H1 (cell line): ENCODE measurements around the gene RGS7BP. TPM values are rescaled to one million over a fixed set of nuclear protein-coding genes. Genes with fewer than 3 reads are reported as not detected.

ENCODE experiments used
- CTCF ChIA-PET: fragments of 300-600 bp; sonication (Branson Sonifier 250); formaldehyde crosslinking; loops from one replicate; lab custom pipeline; 2021; ENCODE audit not compliant: partially characterized antibody; lab: Charles Lee
- POLR2A ChIA-PET: fragments of 300-600 bp; sonication (Branson Sonifier 250); formaldehyde crosslinking; loops from one replicate; lab custom pipeline; 2021; ENCODE audit warnings: inconsistent platforms; ENCODE audit not compliant: partially characterized antibody; lab: Charles Lee
- DNase-seq, 2 experiments: peaks; one replicate each; pipeline versions ENCODE4 v3.0.0 to v3.0.0-alpha.2; 2010 to 2022; ENCODE audit warnings: low spot score in 2 of 2, low read depth in 1 of 2, mixed read lengths in 1 of 2
- FAIRE-seq: peaks from 2 replicates; lab custom pipeline; 2011; peaks lifted over from hg19 to GRCh38; lab: Jason Lieb, UNC
- H2AFZ ChIP-seq: 2 replicates; pipeline ENCODE4 v1.8.1; 2012; ENCODE audit warnings: low read length, inconsistent platforms
- H2AK5ac ChIP-seq: 2 replicates; pipeline ENCODE4 v1.6.1; 2013; ENCODE audit warnings: low read depth, low read length
- H2BK120ac ChIP-seq: replicated peaks from 2 replicates; pipeline ENCODE3; 2013; ENCODE audit warnings: low read depth, low read length, inconsistent platforms
- H2BK12ac ChIP-seq: 2 replicates; pipeline ENCODE4 v1.6.1; 2013; ENCODE audit warnings: low read depth, low read length
- H2BK15ac ChIP-seq: 2 replicates; pipeline ENCODE4 v1.6.1; 2013; ENCODE audit warnings: low read length
- H2BK20ac ChIP-seq: 2 replicates; pipeline ENCODE4 v1.6.1; 2013; ENCODE audit warnings: low read length
- H2BK5ac ChIP-seq: 2 replicates; pipeline ENCODE4 v1.6.1; 2013; ENCODE audit warnings: low read depth, low read length
- H3K14ac ChIP-seq: 2 replicates; pipeline ENCODE4 v1.6.1; 2013; ENCODE audit warnings: inconsistent platforms; ENCODE audit not compliant: insufficient read length
- H3K18ac ChIP-seq: 2 replicates; pipeline ENCODE4 v1.6.1; 2013; ENCODE audit warnings: low read length; ENCODE audit errors: extremely low read depth
- H3K23ac ChIP-seq: 2 replicates; pipeline ENCODE4 v1.6.1; 2013; ENCODE audit warnings: inconsistent platforms; ENCODE audit not compliant: insufficient read length
- H3K23me2 ChIP-seq: 2 replicates; pipeline ENCODE4 v1.6.1; 2013; ENCODE audit warnings: low read depth, low read length
- H3K27ac ChIP-seq: 2 replicates; pipeline ENCODE4 v1.6.1; 2011; ENCODE audit warnings: low read depth, low read length, inconsistent platforms
- H3K27me3 ChIP-seq, 4 experiments: replicated peaks in 1 of 4; 1 replicate in 1 of 4; 2 replicates in 3 of 4; pipeline versions ENCODE4 v1.6.1 to v1.8.1; 2011 to 2013; ENCODE audit warnings: low read length in 3 of 4, mild to moderate bottlenecking in 3 of 4, inconsistent platforms in 2 of 4, mixed read lengths in 2 of 4, moderate library complexity in 1 of 4; ENCODE audit not compliant: control insufficient read depth in 3 of 4, insufficient read depth in 3 of 4; ENCODE audit errors: extremely low read depth in 1 of 4
- H3K36me3 ChIP-seq, 4 experiments: 2 replicates each; pipeline versions ENCODE4 v1.6.1 to v1.8.1; 2011 to 2013; ENCODE audit warnings: mild to moderate bottlenecking in 4 of 4, low read length in 3 of 4, moderate library complexity in 2 of 4, control low read depth in 1 of 4, inconsistent platforms in 1 of 4; ENCODE audit not compliant: insufficient read depth in 4 of 4, control insufficient read depth in 2 of 4
- H3K4ac ChIP-seq: replicated peaks from 2 replicates; pipeline ENCODE3; 2013; ENCODE audit warnings: low read length, low read depth, mixed read lengths, inconsistent platforms; ENCODE audit not compliant: insufficient read length
- H3K4me1 ChIP-seq, 4 experiments: replicated peaks in 1 of 4; 1 replicate in 1 of 4; 2 replicates in 3 of 4; pipeline versions ENCODE4 v1.6.1 to v1.8.1; 2011 to 2013; ENCODE audit warnings: low read length in 3 of 4, inconsistent platforms in 2 of 4, mixed read lengths in 1 of 4; ENCODE audit not compliant: insufficient read depth in 4 of 4, control insufficient read depth in 3 of 4
- H3K4me2 ChIP-seq, 2 experiments: 2 replicates each; pipeline versions ENCODE4 v1.6.1 to v1.8.1; 2011 to 2013; ENCODE audit warnings: low read depth in 2 of 2, low read length in 2 of 2, control low read depth in 1 of 2, inconsistent platforms in 1 of 2, mild to moderate bottlenecking in 1 of 2; ENCODE audit not compliant: insufficient read depth in 1 of 2
- H3K4me3 ChIP-seq, 4 experiments: fragments of 200-600, 300-600 bp in 1 of 4; sonication (generic), shearing (Covaris generic), sonication (Bioruptor Twin) in 1 of 4; 2 replicates each; pipeline versions ENCODE4 v1.5.1 to v1.8.1; 2011 to 2016; ENCODE audit warnings: low read length in 4 of 4, low read depth in 3 of 4, control low read depth in 2 of 4, inconsistent platforms in 2 of 4, mild to moderate bottlenecking in 2 of 4, mixed read lengths in 1 of 4, moderate library complexity in 1 of 4; ENCODE audit not compliant: insufficient read depth in 2 of 4; ENCODE audit errors: extremely low read depth in 1 of 4
- H3K56ac ChIP-seq: replicated peaks from 2 replicates; pipeline ENCODE3; 2013; ENCODE audit warnings: low read depth, mild to moderate bottlenecking, mixed read lengths, low read length, inconsistent platforms; ENCODE audit not compliant: insufficient read length
- H3K79me1 ChIP-seq: 2 replicates; pipeline ENCODE4 v1.6.1; 2013; ENCODE audit warnings: low read depth, low read length, control low read depth
- H3K79me2 ChIP-seq, 2 experiments: 2 replicates each; pipeline versions ENCODE4 v1.6.1 to v1.8.1; 2012 to 2013; ENCODE audit warnings: low read length in 2 of 2, mild to moderate bottlenecking in 2 of 2, inconsistent platforms in 1 of 2; ENCODE audit not compliant: insufficient read depth in 2 of 2, control insufficient read depth in 1 of 2
- H3K9ac ChIP-seq, 4 experiments: replicated peaks in 1 of 4; 1 replicate in 1 of 4; 2 replicates in 3 of 4; pipeline versions ENCODE4 v1.6.1 to v1.8.1; 2011 to 2013; ENCODE audit warnings: low read depth in 3 of 4, low read length in 3 of 4, control low read depth in 2 of 4, mild to moderate bottlenecking in 2 of 4, moderate library complexity in 2 of 4, inconsistent platforms in 1 of 4; ENCODE audit errors: extremely low read depth in 1 of 4
- H3K9me3 ChIP-seq, 2 experiments: 2 replicates each; pipeline versions ENCODE4 v1.6.1 to v1.8.1; 2012 to 2013; ENCODE audit warnings: mild to moderate bottlenecking in 2 of 2, moderate library complexity in 2 of 2, control low read depth in 1 of 2, inconsistent platforms in 1 of 2, low read depth in 1 of 2, low read length in 1 of 2, mixed read lengths in 1 of 2; ENCODE audit not compliant: insufficient read depth in 2 of 2
- H4K20me1 ChIP-seq, 2 experiments: replicated peaks in 1 of 2; 2 replicates each; pipeline versions ENCODE3 to v1.8.1; 2011 to 2013; ENCODE audit warnings: inconsistent platforms in 2 of 2, low read length in 2 of 2, mild to moderate bottlenecking in 1 of 2; ENCODE audit not compliant: insufficient read depth in 2 of 2, control insufficient read depth in 1 of 2
- H4K5ac ChIP-seq: 2 replicates; pipeline ENCODE4 v1.6.1; 2013; ENCODE audit warnings: low read length, low read depth, mixed read lengths, inconsistent platforms; ENCODE audit not compliant: insufficient read length
- H4K8ac ChIP-seq: 2 replicates; pipeline ENCODE4 v1.8.0; 2013; ENCODE audit warnings: mild to moderate bottlenecking, moderate library complexity, low read length, inconsistent platforms; ENCODE audit not compliant: insufficient read depth; ENCODE audit errors: extremely low read depth
- H4K91ac ChIP-seq: replicated peaks from 2 replicates; pipeline ENCODE3; 2013; ENCODE audit warnings: low read length, mixed read lengths, inconsistent platforms; ENCODE audit not compliant: insufficient read length
- BCL11A ChIP-seq, 2 experiments: IDR thresholded peaks; one replicate each; pipeline ENCODE4 v1.6.1; 2011; ENCODE audit warnings: low read depth in 2 of 2, low read length in 2 of 2, mild to moderate bottlenecking in 2 of 2
- FOSL1 ChIP-seq: IDR thresholded peaks from 2 replicates; pipeline ENCODE4 v1.6.1; 2011; ENCODE audit warnings: mild to moderate bottlenecking, low read depth, low read length, moderate library complexity; ENCODE audit not compliant: insufficient read depth
- HDAC6 ChIP-seq: IDR thresholded peaks from one replicate; pipeline ENCODE4 v1.7.1; 2012; ENCODE audit warnings: low read depth, mild to moderate bottlenecking, inconsistent platforms, low read length, moderate library complexity
- JUN ChIP-seq: IDR thresholded peaks from 2 replicates; pipeline ENCODE4 v1.6.1; 2011; ENCODE audit warnings: low read depth, mild to moderate bottlenecking, improper control_type of control experiment, low read length
- NANOG ChIP-seq: IDR thresholded peaks from 2 replicates; pipeline ENCODE4 v1.6.1; 2011; ENCODE audit warnings: low read length, low read depth, mild to moderate bottlenecking, inconsistent platforms; ENCODE audit not compliant: insufficient read depth, poor library complexity, severe bottlenecking
- POU5F1 ChIP-seq: IDR thresholded peaks from 2 replicates; pipeline ENCODE4 v1.6.1; 2011; ENCODE audit warnings: low read depth, mild to moderate bottlenecking, low read length, moderate library complexity
- WGBS, 2 experiments: shearing (Covaris generic) in 1 of 2; methylation state at CpG; one replicate each; pipeline versions ENCODE4 v1.1.6 to v1.1.7; 2013 to 2015; ENCODE audit warnings: low lambda C conversion rate in 2 of 2, mixed read lengths in 2 of 2, inconsistent platforms in 1 of 2, low coverage in 1 of 2, missing lambda C conversion rate in 1 of 2; ENCODE audit not compliant: insufficient replicate concordance in 2 of 2, insufficient coverage in 1 of 2, insufficient read length in 1 of 2; ENCODE audit errors: extremely low coverage in 1 of 2, missing lambda C conversion rate in 1 of 2; 5-methylcytosine and 5-hydroxymethylcytosine counted together
- polyA plus RNA-seq, 7 experiments: library from polyadenylated mRNA; depleted of rRNA in 3 of 7; stranded (reverse) in 5 of 7; unstranded in 2 of 7; fragments of >200 nt in 5 of 7; fragments of 200-250 nt in 2 of 7; gene quantifications; 1 replicate in 5 of 7; 2 replicates in 1 of 7; 4 replicates in 1 of 7; pipeline versions ENCODE4 v1.2.1 to v1.2.3, GENCODE V29; 2011 to 2013; ENCODE audit warnings: missing spikeins in 2 of 7, mixed read lengths in 2 of 7
- total RNA-seq: library from RNA; stranded (reverse); fragmentation: NEBNext Ultra II Directional; extraction: Animal tissue kit (Norgen Biotek cat#: 25700); gene quantifications from 2 replicates; pipeline ENCODE4 v1.2.1, GENCODE V29; 2021

Gene RGS7BP
- total and polyA plus RNA-seq, 2 of the 8 experiments (the other 6 are each of a cell fraction or from before 2014, with no cell fraction given): 0.65 to 2.3 TPM

- no peak overlapping the region for H3K23ac ChIP-seq
- FAIRE-seq (no peak), DNase-seq (no peak)
- H3K79me1 ChIP-seq: no peaks in the 10 kb centered on the region
- H4K5ac ChIP-seq: no peak overlapping the region
- H2BK12ac ChIP-seq: no peak overlapping the region
- no peaks in the 10 kb centered on the region for H4K20me1 ChIP-seq
- no peak overlapping the region for H3K9ac ChIP-seq
- H3K56ac ChIP-seq: no peak overlapping the region
- H3K36me3 ChIP-seq: no peaks in the 10 kb centered on the region
- no peak overlapping the region for H2AFZ ChIP-seq
- H3K4ac ChIP-seq: no peak overlapping the region
- H4K91ac ChIP-seq: no peak overlapping the region
- H3K18ac ChIP-seq: no peak overlapping the region
- H2BK120ac ChIP-seq: no peak overlapping the region
- no peak overlapping the region for H3K4me2 ChIP-seq
- H3K14ac ChIP-seq: no peak overlapping the region
- no peak overlapping the region for H2BK5ac ChIP-seq
- no peaks in the 10 kb centered on the region for H3K27me3 ChIP-seq
- H3K79me2 ChIP-seq: no peaks in the 10 kb centered on the region
- CTCF ChIA-PET: interaction anchor here (0.6 to 1.3 kb wide), 3 partner anchors 29 to 217 kb away, joined by 3 to 6 read pairs (median 3); no protein-coding TSS in a partner anchor
- POLR2A ChIA-PET: interaction anchor here (0.6 kb wide), 1 partner anchor 180 kb away, joined by 3 read pairs; no protein-coding TSS in a partner anchor
- H3K4me1 ChIP-seq: no peaks in the 10 kb centered on the region
- H3K9me3 ChIP-seq: no peaks in the 10 kb centered on the region
- H2BK15ac ChIP-seq: no peak overlapping the region
- H3K23me2 ChIP-seq: no peaks in the 10 kb centered on the region
- TF ChIP-seq JUN: no peak
- TF ChIP-seq POU5F1: no peak
- no peak for TF ChIP-seq HDAC6
- TF ChIP-seq NANOG: no peak
- no peak for TF ChIP-seq FOSL1
- no peak for TF ChIP-seq BCL11A (IDR thresholded peaks at IDR 0.05; ENCODE audit: low read depth in 2 of 2, low read length in 2 of 2)
- no peak overlapping the region for H3K27ac ChIP-seq
- 84% methylated on average over 3 of the region's 3 CpGs; no CpG with 5 or more reads in 1 of the 2 experiments for WGBS, 2 experiments
- H4K8ac ChIP-seq: no peak overlapping the region
- H2BK20ac ChIP-seq: no peak overlapping the region
- H3K4me3 ChIP-seq: no peak overlapping the region
- H2AK5ac ChIP-seq: no peak overlapping the region
Measured at GRCh38 chr5:64566310-64566916, 60.6 kb downstream of the RGS7BP start.
